Stomach (tissue), 4 donors: Measurements from ENCODE around the gene ADD1.

Source experiments
- POLR2A ChIP-seq, 4 donors: fragments of 450-650 bp; IDR thresholded peaks; one replicate each; pipeline ENCODE4 v1.6.1; 2016; ENCODE audit warnings: antibody characterized with exemption in 4 of 4, control low read depth in 2 of 4, mild to moderate bottlenecking in 1 of 4, moderate library complexity in 1 of 4
- TF ChIP-seq, protein P1 (sequence below), 7 experiments: fragments of 450-650 bp in 4 of 7; fragments of 200-600 bp in 3 of 7; sonication (generic) in 3 of 7; IDR thresholded peaks; one replicate each; pipeline ENCODE4 v1.5.1; 2016 to 2019; ENCODE audit warnings: antibody characterized with exemption in 7 of 7, control low read depth in 2 of 7, mild to moderate bottlenecking in 1 of 7

GRCh38 chr4:2837110-2837903 is 6.3 kb upstream of the ADD1 start:
- TF ChIP-seq, protein P1, sequence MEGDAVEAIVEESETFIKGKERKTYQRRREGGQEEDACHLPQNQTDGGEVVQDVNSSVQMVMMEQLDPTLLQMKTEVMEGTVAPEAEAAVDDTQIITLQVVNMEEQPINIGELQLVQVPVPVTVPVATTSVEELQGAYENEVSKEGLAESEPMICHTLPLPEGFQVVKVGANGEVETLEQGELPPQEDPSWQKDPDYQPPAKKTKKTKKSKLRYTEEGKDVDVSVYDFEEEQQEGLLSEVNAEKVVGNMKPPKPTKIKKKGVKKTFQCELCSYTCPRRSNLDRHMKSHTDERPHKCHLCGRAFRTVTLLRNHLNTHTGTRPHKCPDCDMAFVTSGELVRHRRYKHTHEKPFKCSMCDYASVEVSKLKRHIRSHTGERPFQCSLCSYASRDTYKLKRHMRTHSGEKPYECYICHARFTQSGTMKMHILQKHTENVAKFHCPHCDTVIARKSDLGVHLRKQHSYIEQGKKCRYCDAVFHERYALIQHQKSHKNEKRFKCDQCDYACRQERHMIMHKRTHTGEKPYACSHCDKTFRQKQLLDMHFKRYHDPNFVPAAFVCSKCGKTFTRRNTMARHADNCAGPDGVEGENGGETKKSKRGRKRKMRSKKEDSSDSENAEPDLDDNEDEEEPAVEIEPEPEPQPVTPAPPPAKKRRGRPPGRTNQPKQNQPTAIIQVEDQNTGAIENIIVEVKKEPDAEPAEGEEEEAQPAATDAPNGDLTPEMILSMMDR (IDR thresholded peaks at IDR 0.05): no peak
- TF ChIP-seq POLR2A (IDR thresholded peaks at IDR 0.05): no peak
